Ovary (tissue), 10 donors: ENCODE measurements around the gene FAM177A1. TPM values are rescaled to one million over a fixed set of nuclear protein-coding genes. Genes with fewer than 3 reads are reported as not detected.

Experiments used
- DNase-seq, 5 donors: peaks; one replicate each; pipeline ENCODE4 v3.0.0-alpha.2; 2019 to 2020
- H3K27ac ChIP-seq, 2 donors: fragments of 200-600 bp; one replicate each; pipeline versions ENCODE4 v1.5.1 to v1.8.0; 2019 to 2022
- H3K27me3 ChIP-seq: fragments of 200-600 bp; one replicate; pipeline ENCODE4 v1.8.0; 2022
- H3K36me3 ChIP-seq: fragments of 200-600 bp; sonication (generic); one replicate; pipeline ENCODE4 v1.5.1; 2019
- H3K4me1 ChIP-seq: one replicate; pipeline ENCODE4 v1.8.1; 2013; ENCODE audit warnings: mild to moderate bottlenecking, moderate library complexity; ENCODE audit not compliant: insufficient read depth
- H3K4me3 ChIP-seq: fragments of 200-600 bp; sonication (generic); one replicate; pipeline ENCODE4 v1.5.1; 2017
- H3K9me3 ChIP-seq, 2 donors: fragments of 200-600 bp in 1 of 2; sonication (generic) in 1 of 2; one replicate each; pipeline versions ENCODE4 v1.5.1 to v1.8.1; 2013 to 2019; ENCODE audit warnings: mild to moderate bottlenecking in 1 of 2, moderate library complexity in 1 of 2
- CTCF ChIP-seq, 3 donors: fragments of 450-650 bp in 2 of 3; fragments of 200-600 bp in 1 of 3; IDR thresholded peaks; one replicate each; pipeline versions ENCODE4 v1.5.1 to v1.8.0; 2016 to 2022; ENCODE audit warnings: antibody characterized with exemption in 3 of 3, mild to moderate bottlenecking in 1 of 3
- EP300 ChIP-seq: sonication (generic); formaldehyde crosslinking; IDR thresholded peaks from one replicate; pipeline ENCODE4 v1.6.1; 2017; ENCODE audit warnings: antibody characterized with exemption
- POLR2A ChIP-seq: fragments of 450-650 bp; IDR thresholded peaks from one replicate; pipeline ENCODE4 v1.6.1; 2017; ENCODE audit warnings: antibody characterized with exemption, mild to moderate bottlenecking, moderate library complexity
- WGBS, 3 donors: extraction: QIAGEN DNeasy Blood & Tissue Kit in 1 of 3; methylation state at CpG; one replicate each; pipeline versions ENCODE4 v1.1.5 to v1.1.7; 2013 to 2017; 5-methylcytosine and 5-hydroxymethylcytosine counted together
- intact Hi-C, 4 donors: fragments of 100-400 bp; cut with DNase I; formaldehyde crosslinking; loops; one replicate each; pipeline versions ENCODE4 v1.11.0 to v1.15.1; 2022 to 2023
- long read RNA-seq, 3 donors: library from polyadenylated mRNA in 2 of 3; unstranded in 2 of 3; transcript quantifications; one replicate each; pipeline ENCODE4 v2.0.0 and lab custom pipeline, GENCODE V29; 2021 to 2026
- polyA plus RNA-seq, 2 donors: library from polyadenylated mRNA; stranded (reverse); fragments of 200-250 nt in 1 of 2; fragments of 350-450 nt in 1 of 2; fragmentation: Illumina TruSeq in 1 of 2; extraction: RNeasy Lipid Tissue Mini Kit (QIAGEN cat#74804) in 1 of 2; gene quantifications; one replicate each; pipeline ENCODE4 v1.2.3, GENCODE V29; 2013 to 2014
- total RNA-seq, 7 donors: library from RNA; depleted of rRNA in 2 of 7; stranded (reverse); fragments of >200 nt in 2 of 7; fragmentation: NEBNext Ultra II Directional in 3 of 7; extraction: Animal tissue kit (Norgen Biotek cat#: 25700) in 3 of 7; gene quantifications; one replicate each; pipeline versions ENCODE4 v1.1.0 to v1.2.4, GENCODE V29; 2016 to 2023
- donor health status: DM: no; HTN: no; CAD: no; lungs with moderate emphysema.
- donor health status: DM: no; HTN: no; CAD: no.
- donor health status: Bipolar disorder and iron deficiency.
- donor health status: DM: yes; HTN: yes; CAD: no.
- donor health status: DM: no; HTN: no; CAD: no.
- donor health status: DM: yes; HTN: yes; CAD: no.

FAM177A1 gene
- 10 to 100 TPM; 15.7 to 45.9 (median 35.5) TPM for total RNA-seq
- polyA plus RNA-seq = 10 to 100 TPM; 26.2 to 46.8 TPM
- long read RNA-seq, donor 1, transcript FAM177A1-201 (5 exons, 2,927 nt) = major isoform, 11 of 32 reads
- long read RNA-seq, donor 1, transcript FAM177A1-202 (6 exons, 858 nt) = major isoform, 11 of 32 reads
- long read RNA-seq, donor 1, partial matches to known transcripts = 4 of 32 reads
- long read RNA-seq, donor 1, other reads (novel, unspliced or antisense) = 6 of 32 reads
- long read RNA-seq, donor 2, transcript FAM177A1-202 (6 exons, 858 nt) = major isoform, 11 of 179 reads
- long read RNA-seq, donor 2, transcript FAM177A1-201 (5 exons, 2,927 nt) = minor isoform, 6 of 179 reads
- long read RNA-seq, donor 2, partial matches to known transcripts = 133 of 179 reads
- long read RNA-seq, donor 2, other reads (novel, unspliced or antisense) = 26 of 179 reads
- long read RNA-seq, donor 3, transcript FAM177A1-201 (5 exons, 2,927 nt) = minor isoform, 16 of 42 reads
- long read RNA-seq, donor 3, transcript FAM177A1-202 (6 exons, 858 nt) = major isoform, 17 of 42 reads
- long read RNA-seq, donor 3, partial matches to known transcripts = 3 of 42 reads
- long read RNA-seq, donor 3, other reads (novel, unspliced or antisense) = 6 of 42 reads

- WGBS, 3 donors = 0 to 2% (median 0%) methylated on average over 34 to 77 of the region's 77 CpGs
- no peaks in the 10 kb centered on the region for H3K9me3 ChIP-seq
- H3K36me3 ChIP-seq = no peaks in the 10 kb centered on the region
- intact Hi-C loops = loop anchor here in 2 of 4 donors (5.0 to 10.0 kb wide), 2 partner anchors 64 to 369 kb away; partner anchors contain the start of gene SRP54 (in 1 of the 2)
- no peaks in the 10 kb centered on the region for H3K4me1 ChIP-seq
- peak within 1 kb of the TSS; percentile 48 to 92 for H3K27ac ChIP-seq
- DNase-seq = peak; percentile 97 to 98 (median 97)
- no peaks in the 10 kb centered on the region for H3K27me3 ChIP-seq
- TF ChIP-seq EP300 = peak; percentile 68
- TF ChIP-seq CTCF (IDR thresholded peaks at IDR 0.05) = no peak
- peak; percentile 82 for TF ChIP-seq POLR2A
- H3K4me3 ChIP-seq = peak within 1 kb of the TSS; percentile 77
Observed at GRCh38 chr14:35046048-35046750, at the start of gene FAM177A1. TSS of gene FAM177A1 (plus strand) at chr14:35046272. CDS start at chr14:35046464, 192 bp downstream.

- no peaks in the 10 kb centered on the region for H3K27me3 ChIP-seq
- H3K27ac ChIP-seq = no peak overlapping the region
- H3K4me3 ChIP-seq = no peak overlapping the region
- H3K4me1 ChIP-seq = no peaks in the 10 kb centered on the region
- intact Hi-C loops = no loop called here
- H3K36me3 ChIP-seq = no peaks in the 10 kb centered on the region
- H3K9me3 ChIP-seq = no peaks in the 10 kb centered on the region
- TF ChIP-seq CTCF (IDR thresholded peaks at IDR 0.05) = no peak
- TF ChIP-seq EP300 = no peak
- no peak for TF ChIP-seq POLR2A
- WGBS, 3 donors = 4 to 14% (median 4%) methylated on average over 3 of the region's 3 CpGs
- DNase-seq = no peak
Observed at GRCh38 chr14:34997762-34998161, 48.3 kb upstream of the FAM177A1 start.

GRCh38 chr14:34999500-34999899 lies 46.6 kb upstream of the FAM177A1 start:
- Histone ChIP-seq H3K4me1 (no peaks in the 10 kb centered on the region), H3K9me3 (no peaks in the 10 kb centered on the region), H3K4me3 (no peak overlapping the region), H3K27ac (no peak overlapping the region), H3K27me3 (no peaks in the 10 kb centered on the region), H3K36me3 (no peaks in the 10 kb centered on the region)
- DNase-seq = no peak
- no peak for TF ChIP-seq POLR2A
- TF ChIP-seq CTCF (IDR thresholded peaks at IDR 0.05) = no peak
- TF ChIP-seq EP300 = no peak
- 96% methylated on average over 3 of the region's 3 CpGs for WGBS, 3 donors
- intact Hi-C loops = no loop called here

- no peak for TF ChIP-seq CTCF (IDR thresholded peaks at IDR 0.05)
- no peak for TF ChIP-seq EP300
- no peak for TF ChIP-seq POLR2A
- H3K4me3 ChIP-seq = no peak overlapping the region
- H3K27ac ChIP-seq = no peak overlapping the region
- H3K27me3 ChIP-seq = no peaks in the 10 kb centered on the region
- WGBS, 3 donors = 95 to 97% (median 95%) methylated on average over 2 of the region's 2 CpGs
- H3K36me3 ChIP-seq = no peaks in the 10 kb centered on the region
- H3K4me1 ChIP-seq = no peaks in the 10 kb centered on the region
- H3K9me3 ChIP-seq = no peaks in the 10 kb centered on the region
- intact Hi-C loops = no loop called here
- DNase-seq = no peak
Observed at GRCh38 chr14:35001621-35002020, 44.5 kb upstream of the FAM177A1 start.
